Ishikawa (cell line): Measurements from ENCODE around the gene LYZ.

ENCODE experiments used
- EP300 ChIP-seq: IDR thresholded peaks from 2 replicates; pipeline ENCODE4 v1.6.1; 2012; ENCODE audit warnings: borderline replicate concordance
- FOXM1 ChIP-seq: IDR thresholded peaks from 2 replicates; pipeline ENCODE4 v1.6.1; 2012; ENCODE audit warnings: low read depth, borderline replicate concordance
- NFIC ChIP-seq: IDR thresholded peaks from 2 replicates; pipeline ENCODE4 v1.6.1; 2012
- TAF1 ChIP-seq: IDR thresholded peaks from 2 replicates; pipeline ENCODE4 v1.6.1; 2012; ENCODE audit warnings: low read depth, mild to moderate bottlenecking
- TF ChIP-seq, protein P1 (sequence below): IDR thresholded peaks from 2 replicates; pipeline ENCODE4 v1.6.1; 2012; ENCODE audit warnings: low read depth, mild to moderate bottlenecking

DNA sequence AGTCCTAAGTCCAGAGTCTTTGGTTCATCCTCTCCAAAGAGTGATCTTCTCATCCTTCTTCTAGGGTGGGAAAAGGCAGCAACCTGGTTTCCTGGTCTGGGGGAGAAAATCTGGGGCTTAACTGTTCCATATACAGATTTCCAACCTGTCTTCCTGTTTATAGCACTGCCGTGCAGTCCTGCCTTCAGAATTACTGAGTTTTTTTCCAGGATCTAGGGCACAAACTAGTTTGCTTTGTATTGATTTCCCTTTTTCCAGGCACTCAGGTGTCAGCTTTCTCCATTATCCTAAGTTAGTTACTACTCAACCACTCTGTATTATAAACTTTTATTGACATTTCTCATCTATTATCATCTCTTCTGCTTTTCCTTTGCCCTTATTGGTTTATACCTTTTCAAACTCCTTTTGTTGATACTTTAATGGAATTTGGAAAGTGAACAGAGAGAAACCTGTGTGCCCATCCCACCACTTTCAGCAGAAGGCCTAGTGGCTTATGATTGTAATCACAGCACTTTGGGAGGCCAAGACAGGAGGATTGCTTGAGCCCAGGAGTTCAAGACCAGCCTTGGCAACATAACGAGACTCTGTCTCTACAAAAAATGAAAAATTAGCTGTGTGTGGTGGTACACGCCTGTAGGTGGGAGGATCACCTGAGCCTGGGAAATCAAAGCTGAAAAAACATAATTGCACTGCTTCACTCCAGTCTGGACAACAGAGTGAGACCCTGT, 4.1 kb upstream of the LYZ start:
- TF ChIP-seq TAF1 (no peak), NFIC (no peak), EP300 (no peak), FOXM1 (no peak)
- TF ChIP-seq, protein P1, sequence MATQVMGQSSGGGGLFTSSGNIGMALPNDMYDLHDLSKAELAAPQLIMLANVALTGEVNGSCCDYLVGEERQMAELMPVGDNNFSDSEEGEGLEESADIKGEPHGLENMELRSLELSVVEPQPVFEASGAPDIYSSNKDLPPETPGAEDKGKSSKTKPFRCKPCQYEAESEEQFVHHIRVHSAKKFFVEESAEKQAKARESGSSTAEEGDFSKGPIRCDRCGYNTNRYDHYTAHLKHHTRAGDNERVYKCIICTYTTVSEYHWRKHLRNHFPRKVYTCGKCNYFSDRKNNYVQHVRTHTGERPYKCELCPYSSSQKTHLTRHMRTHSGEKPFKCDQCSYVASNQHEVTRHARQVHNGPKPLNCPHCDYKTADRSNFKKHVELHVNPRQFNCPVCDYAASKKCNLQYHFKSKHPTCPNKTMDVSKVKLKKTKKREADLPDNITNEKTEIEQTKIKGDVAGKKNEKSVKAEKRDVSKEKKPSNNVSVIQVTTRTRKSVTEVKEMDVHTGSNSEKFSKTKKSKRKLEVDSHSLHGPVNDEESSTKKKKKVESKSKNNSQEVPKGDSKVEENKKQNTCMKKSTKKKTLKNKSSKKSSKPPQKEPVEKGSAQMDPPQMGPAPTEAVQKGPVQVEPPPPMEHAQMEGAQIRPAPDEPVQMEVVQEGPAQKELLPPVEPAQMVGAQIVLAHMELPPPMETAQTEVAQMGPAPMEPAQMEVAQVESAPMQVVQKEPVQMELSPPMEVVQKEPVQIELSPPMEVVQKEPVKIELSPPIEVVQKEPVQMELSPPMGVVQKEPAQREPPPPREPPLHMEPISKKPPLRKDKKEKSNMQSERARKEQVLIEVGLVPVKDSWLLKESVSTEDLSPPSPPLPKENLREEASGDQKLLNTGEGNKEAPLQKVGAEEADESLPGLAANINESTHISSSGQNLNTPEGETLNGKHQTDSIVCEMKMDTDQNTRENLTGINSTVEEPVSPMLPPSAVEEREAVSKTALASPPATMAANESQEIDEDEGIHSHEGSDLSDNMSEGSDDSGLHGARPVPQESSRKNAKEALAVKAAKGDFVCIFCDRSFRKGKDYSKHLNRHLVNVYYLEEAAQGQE: no peak
